GM10266 (cell line): ENCODE measurements around the gene PLCB4.

Experiments used
- DNase-seq: peaks from one replicate; pipeline ENCODE4 v3.0.0; 2012; ENCODE audit errors: extremely low spot score
- CTCF ChIP-seq: IDR thresholded peaks from 2 replicates; pipeline ENCODE4 v1.5.1; 2012; ENCODE audit warnings: mild to moderate bottlenecking, low read depth; ENCODE audit not compliant: control insufficient read depth, insufficient read depth; ENCODE audit errors: missing control alignments

The PLCB4 gene

GRCh38 chr20:9210356-9210755, 141.5 kb downstream of the PLCB4 start:
- no peak for DNase-seq
- no peak for TF ChIP-seq CTCF

- no peak for DNase-seq
- TF ChIP-seq CTCF: no peak
Measured at GRCh38 chr20:9211016-9211760, 142.3 kb downstream of the PLCB4 start.

- TF ChIP-seq CTCF: no peak
- DNase-seq: no peak
Measured at GRCh38 chr20:9212735-9213134, 143.8 kb downstream of the PLCB4 start.

- no peak for DNase-seq
- TF ChIP-seq CTCF: no peak
Measured at GRCh38 chr20:9214685-9215084, 145.8 kb downstream of the PLCB4 start.

GRCh38 chr20:9215539-9215938, 146.7 kb downstream of the PLCB4 start:
- no peak for DNase-seq

GRCh38 chr20:9218531-9218961, 149.7 kb downstream of the PLCB4 start:
- no peak for TF ChIP-seq CTCF
- no peak for DNase-seq

More at GRCh38 chr20:9215539-9215938, 146.7 kb downstream of the PLCB4 start:
- no peak for TF ChIP-seq CTCF

GRCh38 chr20:9220874-9221547, 152.1 kb downstream of the PLCB4 start:
- TF ChIP-seq CTCF: no peak
- no peak for DNase-seq
